GM18517 (cell line): Measurements from ENCODE around the gene PDE4A.
A peak's percentile ranks its signal among the peaks of the same experiment; 100 is the strongest.
"Not testable (repeated sequence)": the region's sequence is repeated elsewhere in the genome, so short reads cannot be mapped to it uniquely, and the experiment has no call there.

Source experiments
- ATAC-seq: cut with Tn5 transposase; IDR thresholded peaks from one replicate; pipeline ENCODE4 v1.9.1; 2021; ENCODE audit warnings: mild to moderate bottlenecking, moderate library complexity; ENCODE audit not compliant: unreplicated experiment

The PDE4A gene

GRCh38 chr19:10420444-10421239 lies at the start of gene PDE4A:
Gene PDE4A, plus strand, starts transcription at chr19:10420538. Its CDS starts 227 bp downstream, at chr19:10420765.
- no peak for ATAC-seq

- no peak for ATAC-seq
Observed at GRCh38 chr19:10372690-10373089, 47.6 kb upstream of the PDE4A start.

DNA sequence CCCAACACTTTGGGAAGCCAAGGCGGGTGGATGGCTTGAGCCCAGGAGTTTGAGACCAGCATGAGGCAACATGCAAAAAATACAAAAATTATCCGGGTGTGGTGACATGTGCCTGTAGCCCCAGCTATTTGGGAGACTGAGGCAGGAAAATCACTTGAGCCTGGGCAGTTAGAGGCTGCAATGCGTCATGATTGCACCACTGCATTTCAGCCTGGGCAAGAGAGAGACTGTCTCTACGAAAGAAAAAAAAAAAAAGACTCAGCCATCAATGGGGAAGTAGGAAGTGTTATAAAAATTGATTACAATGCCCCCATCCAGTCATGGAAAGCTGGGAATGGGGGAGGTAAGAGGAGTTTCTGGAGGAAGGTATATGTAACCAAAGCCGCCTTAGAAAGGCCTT lies 45.4 kb upstream of the PDE4A start:
- ATAC-seq, result no peak

- ATAC-seq, result not testable (repeated sequence)
Observed at GRCh38 chr19:10377140-10377640, 43.1 kb upstream of the PDE4A start.

DNA sequence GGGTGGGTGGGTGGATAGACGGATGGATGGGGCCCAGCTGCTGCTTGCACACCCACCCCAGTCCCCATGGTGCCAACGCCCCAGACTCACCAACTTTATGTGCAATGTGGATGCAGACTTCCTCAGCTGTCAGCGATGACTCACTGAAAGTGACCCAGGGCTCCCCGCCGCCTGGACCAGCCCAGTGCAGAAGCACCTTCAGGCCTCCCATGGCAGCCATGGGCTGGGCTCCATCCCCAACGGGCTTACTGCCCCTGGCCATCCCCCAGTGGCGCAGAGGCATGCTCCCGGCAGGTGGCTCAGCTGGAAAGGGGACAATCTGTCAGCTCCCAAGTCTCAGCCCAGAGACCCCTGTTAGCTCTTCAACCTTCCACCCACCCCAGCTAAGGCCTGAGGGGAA lies 42.2 kb upstream of the PDE4A start:
- no peak for ATAC-seq

GRCh38 chr19:10379880-10380312 lies 40.4 kb upstream of the PDE4A start:
- peak; percentile 5 for ATAC-seq

DNA sequence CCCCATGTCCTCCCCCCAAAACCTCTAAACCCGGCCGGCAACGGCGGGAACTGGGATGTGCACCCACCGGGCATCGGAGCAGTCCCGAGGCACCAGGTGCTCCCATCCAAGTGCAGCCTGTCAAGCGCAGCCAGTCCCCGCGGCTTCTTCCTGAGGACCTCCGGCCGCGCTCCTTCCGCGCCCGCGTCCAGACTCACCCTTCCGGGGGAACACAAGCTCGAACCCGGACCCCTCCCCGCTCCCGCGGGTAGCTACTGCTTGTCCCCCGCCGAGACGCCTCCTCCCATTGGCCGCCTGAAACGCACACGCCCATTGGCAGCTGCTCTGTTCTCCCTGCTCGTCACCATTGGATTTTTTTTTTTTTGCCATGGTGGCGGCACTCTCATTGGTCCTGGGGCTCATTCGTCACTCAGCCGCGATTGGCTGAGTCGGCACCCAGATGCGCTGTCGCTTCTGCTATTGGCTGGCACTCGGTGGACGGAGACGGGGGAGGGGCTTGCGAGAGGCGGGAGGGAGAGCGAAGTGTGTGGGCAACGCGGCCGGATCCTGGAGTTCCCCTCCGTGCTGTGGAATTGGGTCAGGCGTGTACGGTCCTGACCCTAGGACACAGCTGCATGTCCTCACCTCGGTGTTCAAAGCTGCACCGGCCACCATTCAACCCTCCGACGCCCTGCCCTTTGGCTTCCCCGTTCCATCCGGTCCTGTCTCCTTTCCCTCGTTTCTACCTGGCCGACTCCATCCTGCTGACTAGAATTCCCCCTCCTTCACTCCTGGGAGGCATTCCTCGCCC lies 39.8 kb upstream of the PDE4A start, which contains the start of gene TYK2:
TYK2 (minus strand) TSS at position 260 of the 790 bp plus-strand sequence. CDS start 2,166 bp downstream, outside the sequence.
- peak; percentile 88 for ATAC-seq

GRCh38 chr19:10383223-10383499 lies 37.2 kb upstream of the PDE4A start:
- not testable (repeated sequence) for ATAC-seq

DNA sequence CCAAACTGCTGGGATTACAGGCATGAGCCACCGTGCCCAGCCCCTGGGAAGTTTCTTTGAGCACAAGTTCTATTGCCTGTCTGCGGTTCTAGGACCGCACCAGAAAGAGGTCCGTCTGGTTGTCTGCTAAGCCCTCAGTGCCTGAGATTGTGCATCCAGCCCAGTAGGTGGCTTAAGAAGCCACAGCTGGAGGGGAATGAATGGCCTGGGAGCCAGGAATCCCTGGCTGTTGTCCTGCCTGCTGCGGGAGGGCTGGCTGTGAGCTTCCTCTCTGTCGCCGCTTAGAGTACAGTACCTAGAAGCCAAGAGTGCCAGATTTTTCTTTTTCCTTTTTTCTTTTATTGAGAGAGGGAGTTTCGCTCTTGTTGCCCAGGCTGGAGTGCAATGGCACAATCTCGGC lies 35.8 kb upstream of the PDE4A start:
- no peak for ATAC-seq

GRCh38 chr19:10388957-10389356 lies 31.4 kb upstream of the PDE4A start:
- ATAC-seq, result no peak

DNA sequence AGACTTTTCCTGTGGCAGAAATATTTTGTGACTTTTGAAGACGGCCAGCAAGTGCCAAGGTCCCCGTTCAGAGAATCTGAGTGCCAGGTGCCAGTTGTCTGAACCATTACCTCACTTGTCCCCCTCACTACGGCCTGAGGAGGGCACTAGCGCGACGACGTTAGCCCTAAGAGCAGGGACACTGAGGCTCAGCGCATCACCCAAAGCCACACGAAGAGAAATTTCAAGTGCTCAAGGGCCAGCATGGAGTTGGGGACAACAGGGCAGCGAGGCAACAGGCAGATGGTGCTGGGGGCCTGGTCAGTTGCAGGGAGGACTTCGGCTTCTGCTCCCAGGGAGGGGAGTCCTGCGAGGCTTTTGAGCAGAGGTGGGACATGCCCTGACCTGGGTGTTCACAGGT lies 30.5 kb upstream of the PDE4A start:
- ATAC-seq, result no peak

DNA sequence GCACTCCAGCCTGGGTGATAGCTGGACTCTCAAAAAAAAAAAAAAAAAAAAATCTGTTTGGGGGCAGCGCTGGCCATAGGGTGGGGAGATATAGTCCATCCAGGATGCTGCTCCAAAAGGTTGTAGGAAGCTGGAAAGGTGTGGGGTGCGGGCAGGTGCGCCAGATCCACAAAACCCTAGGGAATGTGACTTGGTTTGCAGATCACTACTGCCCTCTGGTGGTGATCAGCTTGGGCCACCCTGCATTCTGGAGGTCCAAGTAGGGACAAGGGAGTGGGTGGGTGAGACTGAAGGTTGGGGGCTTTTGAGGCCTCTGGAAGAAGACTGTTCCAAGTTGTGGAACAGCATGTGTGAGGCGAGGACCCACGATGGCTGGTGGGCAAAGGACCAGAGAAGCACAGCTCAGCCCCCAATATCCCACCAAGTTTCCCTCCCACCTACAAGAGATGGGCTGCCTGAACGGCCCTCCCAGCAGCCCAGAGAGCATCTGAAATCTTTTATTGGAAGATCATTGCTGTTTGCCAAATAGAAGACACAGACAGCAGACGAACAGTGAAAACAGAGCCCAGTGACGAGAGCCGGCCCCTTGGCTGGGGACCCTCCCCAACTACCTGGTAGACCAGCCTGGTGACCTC lies 29.6 kb upstream of the PDE4A start:
- ATAC-seq, result no peak

GRCh38 chr19:10392120-10392519 lies 28.2 kb upstream of the PDE4A start:
- ATAC-seq, result no peak

DNA sequence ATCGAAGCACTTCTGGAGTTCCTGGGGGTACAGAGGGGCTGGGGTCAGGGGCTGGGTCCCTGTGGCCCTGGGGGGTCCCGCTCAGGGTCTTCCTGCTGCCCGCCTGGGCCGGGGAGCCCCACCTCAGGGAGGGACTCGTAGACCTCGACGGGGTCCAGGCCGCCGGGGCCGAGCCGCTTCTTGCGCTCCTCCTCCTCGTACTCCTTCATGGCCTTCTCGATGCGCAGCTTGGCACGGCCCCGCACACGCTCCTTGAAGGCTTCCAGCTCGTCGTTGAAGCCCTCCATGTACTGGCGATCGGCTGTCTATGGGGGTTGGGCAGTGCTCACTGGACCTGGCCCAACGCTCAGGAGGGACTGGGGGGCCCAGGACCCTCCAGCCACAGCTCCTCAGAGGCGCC lies 27.2 kb upstream of the PDE4A start:
- ATAC-seq, result no peak

- no peak for ATAC-seq
Observed at GRCh38 chr19:10395003-10395402, 25.3 kb upstream of the PDE4A start.

DNA sequence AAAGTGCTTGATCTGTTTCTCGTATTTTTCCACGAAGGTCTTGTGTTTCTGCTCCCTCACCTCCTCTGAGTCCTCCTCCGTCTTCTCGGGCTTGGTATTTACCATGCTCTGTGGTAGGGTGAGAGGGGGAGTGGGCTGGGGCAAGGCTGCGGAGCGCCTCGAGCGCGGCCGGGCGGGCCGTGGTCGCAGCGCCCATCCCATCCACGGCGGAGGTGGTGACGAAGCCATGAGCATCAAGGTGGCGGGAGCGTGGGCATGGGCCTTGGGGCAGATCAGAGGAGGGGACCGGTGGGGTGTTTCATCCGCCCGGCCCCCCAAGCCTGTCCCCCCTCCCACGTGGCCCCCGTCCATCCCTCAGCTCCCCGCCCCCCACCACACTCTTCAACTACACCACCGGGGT lies 24.9 kb upstream of the PDE4A start:
- ATAC-seq, result no peak

DNA sequence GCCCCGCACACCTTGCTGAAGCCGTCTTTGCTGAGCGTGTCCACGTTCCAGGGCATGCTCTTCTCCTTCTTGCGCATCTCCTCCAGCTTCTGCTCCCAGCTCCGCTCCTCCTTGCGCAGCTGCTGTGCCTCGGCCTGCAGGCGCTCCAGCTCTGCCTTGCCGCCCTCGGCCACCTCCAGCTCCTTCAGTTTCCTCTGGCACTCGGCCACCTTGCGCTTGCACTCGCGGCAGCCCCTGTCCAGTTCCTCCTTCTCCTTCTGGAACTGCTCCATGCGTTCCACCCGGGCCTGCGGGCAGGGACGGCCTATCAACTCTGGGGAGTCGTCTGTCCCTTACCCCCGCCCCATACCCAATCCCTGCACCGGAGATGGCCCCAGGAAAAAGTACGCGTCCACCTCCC lies 24.4 kb upstream of the PDE4A start:
- ATAC-seq, result no peak

DNA sequence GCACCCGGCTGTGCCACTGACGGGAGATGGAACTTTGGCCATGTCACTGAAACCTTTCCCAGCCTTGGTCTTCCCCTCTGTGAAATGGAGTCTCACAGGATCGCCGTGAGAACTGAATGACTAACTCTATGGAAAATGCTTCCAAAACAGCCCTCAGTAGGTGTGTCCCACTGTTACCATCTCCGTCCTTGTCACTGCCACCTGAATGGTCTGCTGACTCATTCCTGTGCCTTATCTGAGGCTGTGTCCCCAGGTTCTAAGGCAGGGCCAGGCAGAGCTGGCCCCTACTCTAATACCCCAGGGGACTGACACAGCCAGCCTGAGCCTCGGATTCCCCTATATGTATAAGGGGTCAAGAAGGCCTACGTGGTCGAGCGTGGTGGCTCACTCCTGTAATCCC lies 21.5 kb upstream of the PDE4A start:
- ATAC-seq, result no peak

GRCh38 chr19:10399340-10399739 lies 21.0 kb upstream of the PDE4A start:
- not testable (repeated sequence) for ATAC-seq

DNA sequence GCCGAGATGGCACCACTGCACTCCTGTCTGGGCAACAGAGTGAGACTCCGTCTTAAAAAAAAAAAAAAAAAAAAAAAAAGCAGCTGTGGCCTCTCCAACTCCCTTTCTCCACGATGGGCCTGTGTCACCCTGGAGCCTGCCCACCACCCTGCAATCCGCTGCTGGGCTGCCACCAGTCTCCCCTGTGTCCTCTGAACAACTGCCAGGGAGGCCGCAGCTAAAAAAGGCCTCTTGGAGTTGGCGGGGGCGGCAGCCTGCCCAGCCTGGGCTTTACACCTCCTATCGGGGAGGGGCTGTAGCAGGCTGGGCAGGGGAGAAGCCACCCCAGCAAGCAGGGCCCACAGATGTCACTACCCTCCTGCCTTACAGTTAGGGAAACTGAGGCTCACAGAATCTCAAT lies 20.5 kb upstream of the PDE4A start:
- ATAC-seq, result no peak

DNA sequence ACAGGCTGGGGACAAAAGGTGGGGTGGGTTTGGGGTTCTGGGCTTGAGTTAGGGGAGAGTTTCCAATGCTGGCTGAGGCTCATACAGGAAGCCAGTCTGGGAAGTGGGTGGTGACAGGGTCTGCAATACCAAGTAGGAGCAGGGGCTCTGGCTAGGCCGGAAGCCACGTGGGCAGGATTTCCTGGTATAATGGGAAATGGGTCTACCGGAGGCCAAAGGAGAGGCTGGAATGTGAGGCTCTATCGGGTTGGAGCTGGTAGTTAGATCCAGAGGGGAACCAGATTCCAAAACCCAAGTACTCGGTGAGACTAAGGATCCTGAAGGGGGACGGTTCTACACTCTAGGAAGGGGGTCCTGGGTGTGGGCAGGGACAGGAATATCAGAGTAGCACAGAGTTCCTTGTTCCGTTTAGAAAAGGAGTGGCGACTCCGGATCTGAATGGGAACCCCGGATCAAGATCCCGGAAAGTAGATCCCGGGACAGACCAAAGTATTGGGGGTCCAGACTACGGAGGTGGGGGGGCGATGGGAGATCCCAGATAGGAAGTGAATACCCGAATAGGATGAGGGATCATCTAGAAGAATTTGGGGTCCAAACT lies 17.8 kb upstream of the PDE4A start:
- ATAC-seq, result no peak
